ENCODE measurements around the gene DMAC2L.

- TF ChIP-seq CTCF (IDR thresholded peaks at IDR 0.05; ENCODE audit: insufficient read depth, low read depth, low read length) (no peak), EZH2 (IDR thresholded peaks at IDR 0.05; ENCODE audit: insufficient read depth, low read length) (no peak)
Measured at GRCh38 chr14:50352584-50352983, 40.5 kb downstream of the DMAC2L start.
